CD4-positive, alpha-beta memory T cell (primary cell): ENCODE results near the gene TP53BP1. TPM values are rescaled to one million over a fixed set of nuclear protein-coding genes. Genes with fewer than 3 reads are reported as not detected.
"Not testable (repeated sequence)": the region's sequence is repeated elsewhere in the genome, so short reads cannot be mapped to it uniquely, and the experiment has no call there.

Experiments
- CTCF ChIA-PET: fragments of 350-600 bp; sonication (Branson Sonifier 250); formaldehyde crosslinking; loops from one replicate; lab custom pipeline; 2021; ENCODE audit warnings: inconsistent platforms; ENCODE audit not compliant: partially characterized antibody; lab: Charles Lee
- POLR2A ChIA-PET: fragments of 350-600 bp; sonication (Branson Sonifier 250); formaldehyde crosslinking; loops from one replicate; lab custom pipeline; 2021; ENCODE audit not compliant: partially characterized antibody; lab: Charles Lee
- DNase-seq, 5 donors: peaks; one replicate each; pipeline versions ENCODE4 v3.0.0 to v3.0.0-alpha.2; 2020 to 2022; ENCODE audit warnings: mixed read lengths in 1 of 5
- H3K27ac ChIP-seq: one replicate; pipeline ENCODE4 v1.7.0; 2013; ENCODE audit warnings: low read depth, low read length
- H3K27me3 ChIP-seq: 2 replicates; pipeline ENCODE4 v1.7.0; 2013; ENCODE audit warnings: mild to moderate bottlenecking, low read length, moderate library complexity; ENCODE audit not compliant: insufficient read depth
- H3K36me3 ChIP-seq: 2 replicates; pipeline ENCODE4 v1.7.0; 2013; ENCODE audit warnings: mild to moderate bottlenecking, low read length, moderate library complexity; ENCODE audit not compliant: insufficient read depth
- H3K4me1 ChIP-seq: 2 replicates; pipeline ENCODE4 v1.7.0; 2013; ENCODE audit warnings: mild to moderate bottlenecking, low read length, moderate library complexity; ENCODE audit not compliant: insufficient read depth
- H3K4me3 ChIP-seq, 2 donors: one replicate each; pipeline ENCODE4 v1.7.0; 2013; ENCODE audit warnings: low read length in 2 of 2, mild to moderate bottlenecking in 1 of 2
- H3K9me3 ChIP-seq, 2 donors: one replicate each; pipeline ENCODE4 v1.7.0; 2013; ENCODE audit warnings: low read length in 2 of 2, control low read depth in 1 of 2; ENCODE audit not compliant: control insufficient read depth in 1 of 2
- H3K27ac Mint-ChIP-seq, 7 donors: one replicate each; pipeline ENCODE4 v1.8.0; 2020 to 2021; ENCODE audit warnings: mixed read lengths in 7 of 7, mild to moderate bottlenecking in 6 of 7, inconsistent platforms in 3 of 7, moderate library complexity in 3 of 7
- H3K27me3 Mint-ChIP-seq, 2 donors: one replicate each; pipeline ENCODE4 v1.8.0; 2020 to 2021; ENCODE audit warnings: mixed read lengths in 2 of 2
- H3K36me3 Mint-ChIP-seq, 2 donors: one replicate each; pipeline ENCODE4 v1.8.0; 2020 to 2021; ENCODE audit warnings: mixed read lengths in 2 of 2, inconsistent platforms in 1 of 2, mild to moderate bottlenecking in 1 of 2
- H3K4me1 Mint-ChIP-seq, 4 donors: one replicate each; pipeline ENCODE4 v1.8.0; 2020 to 2021; ENCODE audit warnings: mixed read lengths in 4 of 4, mild to moderate bottlenecking in 1 of 4
- H3K4me3 Mint-ChIP-seq, 8 donors: one replicate each; pipeline ENCODE4 v1.8.0; 2020 to 2021; ENCODE audit warnings: mixed read lengths in 8 of 8, mild to moderate bottlenecking in 7 of 8, moderate library complexity in 6 of 8, inconsistent platforms in 3 of 8
- H3K9me3 Mint-ChIP-seq, 8 donors: one replicate each; pipeline ENCODE4 v1.8.0; 2020 to 2021; ENCODE audit warnings: mixed read lengths in 8 of 8, mild to moderate bottlenecking in 5 of 8, inconsistent platforms in 3 of 8, moderate library complexity in 1 of 8
- intact Hi-C: fragments of 100-400 bp; cut with micrococcal nuclease; formaldehyde crosslinking; loops from one replicate; pipeline ENCODE4 v1.15.1; 2023
- polyA plus RNA-seq, 2 donors: library from polyadenylated mRNA; unstranded; fragments of 300-500 nt; fragmentation: Illumina TruSeq; gene quantifications; one replicate each; pipeline ENCODE4 v1.2.3, GENCODE V29; 2021
- total RNA-seq, 2 experiments: library from RNA; stranded (reverse); gene quantifications; one replicate each; pipeline ENCODE4 v1.2.3, GENCODE V29; 2021

Gene TP53BP1
- total and polyA plus RNA-seq, 4 experiments from 2014 or later = 2.7 to 46.3 (median 25.5) TPM

- Mint-ChIP-seq H3K4me3 (no peak overlapping the region), H3K27ac (peak overlapping the region in 3 of 7 donors; percentile 5 to 65 (median 46)), H3K27me3 (no peaks in the 10 kb centered on the region), H3K9me3 (peaks cover 0 to 1% (median 0%) of the 10 kb centered on the region in 8 donors), H3K36me3 (peaks cover 68 to 94% of the 10 kb centered on the region in 2 donors), H3K4me1 (peaks cover 3 to 8% (median 6%) of the 10 kb centered on the region in 4 donors)
- intact Hi-C loops = no loop called here
- ChIA-PET POLR2A (no interaction called here), CTCF (interaction anchor here (2.1 kb wide), 1 partner anchor 32 kb away, joined by 7 read pairs; no protein-coding TSS in a partner anchor)
- Histone ChIP-seq H3K4me3 (no peak overlapping the region), H3K36me3 (peaks cover 54% of the 10 kb centered on the region), H3K27ac (no peak overlapping the region), H3K9me3 (no peaks in the 10 kb centered on the region), H3K27me3 (no peaks in the 10 kb centered on the region), H3K4me1 (no peaks in the 10 kb centered on the region)
- DNase-seq = no peak
Measured at GRCh38 chr15:43408789-43409188, 84.2 kb downstream of the TP53BP1 start.

- Mint-ChIP-seq H3K4me1 (peaks cover 5 to 8% (median 7%) of the 10 kb centered on the region in 4 donors), H3K27me3 (no peaks in the 10 kb centered on the region), H3K36me3 (peaks cover 71 to 93% of the 10 kb centered on the region in 2 donors), H3K27ac (peak overlapping the region in 1 of 7 donors; percentile 15), H3K9me3 (no peaks in the 10 kb centered on the region), H3K4me3 (no peak overlapping the region)
- H3K27ac ChIP-seq = no peak overlapping the region
- intact Hi-C loops = no loop called here
- H3K9me3 ChIP-seq = no peaks in the 10 kb centered on the region
- no peaks in the 10 kb centered on the region for H3K4me1 ChIP-seq
- H3K27me3 ChIP-seq = no peaks in the 10 kb centered on the region
- ChIA-PET POLR2A (no interaction called here), CTCF (interaction anchor here (0.8 to 1.4 kb wide), 2 partner anchors 104 to 370 kb away, joined by 3 read pairs; partner anchors contain the start of gene ELL3)
- no peak for DNase-seq
- H3K36me3 ChIP-seq = peaks cover 58% of the 10 kb centered on the region
- H3K4me3 ChIP-seq = no peak overlapping the region
Measured at GRCh38 chr15:43406808-43407207, 86.1 kb downstream of the TP53BP1 start.

GRCh38 chr15:43406189-43406588 is 86.8 kb downstream of the TP53BP1 start:
- Histone ChIP-seq H3K4me1 (no peaks in the 10 kb centered on the region), H3K27me3 (no peaks in the 10 kb centered on the region), H3K36me3 (peaks cover 64% of the 10 kb centered on the region), H3K4me3 (no peak overlapping the region), H3K27ac (no peak overlapping the region), H3K9me3 (no peaks in the 10 kb centered on the region)
- Mint-ChIP-seq H3K9me3 (no peaks in the 10 kb centered on the region), H3K36me3 (peaks cover 73 to 93% of the 10 kb centered on the region in 2 donors), H3K4me3 (no peak overlapping the region), H3K27ac (peak overlapping the region in 1 of 7 donors; percentile 71), H3K4me1 (peaks cover 5 to 8% (median 7%) of the 10 kb centered on the region in 4 donors), H3K27me3 (no peaks in the 10 kb centered on the region)
- CTCF ChIA-PET = interaction anchor here (1.4 kb wide), 1 partner anchor 105 kb away, joined by 3 read pairs; no protein-coding TSS in a partner anchor
- intact Hi-C loops = no loop called here
- DNase-seq = no peak
- POLR2A ChIA-PET = interaction anchor here (0.5 kb wide), 1 partner anchor 1189 kb away, joined by 3 read pairs; no protein-coding TSS in a partner anchor

GRCh38 chr15:43404130-43404529 is 88.8 kb downstream of the TP53BP1 start:
- intact Hi-C loops = no loop called here
- Histone ChIP-seq H3K36me3 (peaks cover 61% of the 10 kb centered on the region), H3K4me3 (no peak overlapping the region), H3K27ac (no peak overlapping the region), H3K4me1 (no peaks in the 10 kb centered on the region), H3K27me3 (no peaks in the 10 kb centered on the region), H3K9me3 (no peaks in the 10 kb centered on the region)
- CTCF ChIA-PET = interaction anchor here (0.8 to 1.4 kb wide), 2 partner anchors 28 to 110 kb away, joined by 3 read pairs; no protein-coding TSS in a partner anchor
- no peak for DNase-seq
- H3K9me3 Mint-ChIP-seq = no peaks in the 10 kb centered on the region
- no peak overlapping the region for H3K4me3 Mint-ChIP-seq
- H3K4me1 Mint-ChIP-seq = peaks cover 5 to 8% (median 7%) of the 10 kb centered on the region in 4 donors
- H3K27me3 Mint-ChIP-seq = no peaks in the 10 kb centered on the region
- POLR2A ChIA-PET = no interaction called here
- peaks cover 78 to 86% of the 10 kb centered on the region in 2 donors for H3K36me3 Mint-ChIP-seq
- H3K27ac Mint-ChIP-seq = peak overlapping the region in 5 of 7 donors; percentile 22 to 81 (median 71)

- Mint-ChIP-seq H3K4me3 (no peak overlapping the region), H3K4me1 (peaks cover 5 to 8% (median 7%) of the 10 kb centered on the region in 4 donors), H3K36me3 (peaks cover 73 to 86% of the 10 kb centered on the region in 2 donors), H3K27ac (peak overlapping the region in 5 of 7 donors; percentile 25 to 81 (median 65)), H3K9me3 (no peaks in the 10 kb centered on the region), H3K27me3 (no peaks in the 10 kb centered on the region)
- POLR2A ChIA-PET = no interaction called here
- Histone ChIP-seq H3K4me3 (no peak overlapping the region), H3K9me3 (no peaks in the 10 kb centered on the region), H3K27ac (no peak overlapping the region), H3K4me1 (no peaks in the 10 kb centered on the region), H3K36me3 (peaks cover 59% of the 10 kb centered on the region), H3K27me3 (no peaks in the 10 kb centered on the region)
- CTCF ChIA-PET = interaction anchor here (0.8 kb wide), 1 partner anchor 110 kb away, joined by 3 read pairs; no protein-coding TSS in a partner anchor
- intact Hi-C loops = no loop called here
- DNase-seq = no peak
Measured at GRCh38 chr15:43403616-43404015, 89.3 kb downstream of the TP53BP1 start.

GRCh38 chr15:43402255-43402654 is 90.7 kb downstream of the TP53BP1 start:
- no peak overlapping the region for H3K27ac ChIP-seq
- peaks cover 5 to 8% (median 7%) of the 10 kb centered on the region in 4 donors for H3K4me1 Mint-ChIP-seq
- H3K4me1 ChIP-seq = no peaks in the 10 kb centered on the region
- H3K9me3 Mint-ChIP-seq = no peaks in the 10 kb centered on the region
- H3K4me3 Mint-ChIP-seq = no peak overlapping the region
- H3K27me3 ChIP-seq = no peaks in the 10 kb centered on the region
- DNase-seq = no peak
- ChIA-PET POLR2A (no interaction called here), CTCF (no interaction called here)
- H3K27me3 Mint-ChIP-seq = no peaks in the 10 kb centered on the region
- no peaks in the 10 kb centered on the region for H3K9me3 ChIP-seq
- H3K36me3 Mint-ChIP-seq = peaks cover 65 to 86% of the 10 kb centered on the region in 2 donors
- no peak overlapping the region for H3K4me3 ChIP-seq
- intact Hi-C loops = no loop called here
- peak overlapping the region in 3 of 7 donors; percentile 6 to 82 (median 10) for H3K27ac Mint-ChIP-seq
- H3K36me3 ChIP-seq = peaks cover 57% of the 10 kb centered on the region

GRCh38 chr15:43393592-43393991 is 99.4 kb downstream of the TP53BP1 start:
- intact Hi-C loops, H3K4me1 ChIP-seq, DNase-seq, POLR2A ChIA-PET, CTCF ChIA-PET, H3K4me3 ChIP-seq, H3K27me3 ChIP-seq, H3K4me3 Mint-ChIP-seq, H3K27ac ChIP-seq, H3K9me3 ChIP-seq, H3K27me3 Mint-ChIP-seq, H3K4me1 Mint-ChIP-seq, H3K9me3 Mint-ChIP-seq, H3K27ac Mint-ChIP-seq: not testable (repeated sequence)
- H3K36me3 Mint-ChIP-seq = peaks cover 41 to 70% of the 10 kb centered on the region in 2 donors
- H3K36me3 ChIP-seq = peaks cover 34% of the 10 kb centered on the region
